ENCODE data around the gene REEP1. TPM values are rescaled to one million over a fixed set of nuclear protein-coding genes. Genes with fewer than 3 reads are reported as not detected.

The REEP1 gene
- total RNA-seq, 2 experiments from 2014 or later, result not detected

GRCh38 chr2:86352727-86353221 is 15.3 kb upstream of the REEP1 start:
- Histone ChIP-seq H3K9me2 (ENCODE audit: insufficient read depth, low read length) (no peaks in the 10 kb centered on the region), H3K27ac (ENCODE audit: low read depth, low read length, poor library complexity, severe bottlenecking) (no peak overlapping the region), H3K79me2 (ENCODE audit: insufficient read depth, low read depth, low read length) (no peaks in the 10 kb centered on the region), H3K4me3 (ENCODE audit: low read depth, low read length, poor library complexity, severe bottlenecking) (no peak overlapping the region), H2AFZ (ENCODE audit: low read length) (no peak overlapping the region), H3K9me3 (ENCODE audit: low read length) (no peaks in the 10 kb centered on the region), H4K20me1 (ENCODE audit: insufficient read depth, low read length) (no peaks in the 10 kb centered on the region), H3K4me1 (ENCODE audit: insufficient read depth, low read length, poor library complexity, severe bottlenecking) (no peaks in the 10 kb centered on the region), H3K36me3 (ENCODE audit: insufficient read depth, low read length) (no peaks in the 10 kb centered on the region), H3K4me2 (ENCODE audit: low read length) (no peak overlapping the region)
- CTCF ChIA-PET (ENCODE audit: unreplicated experiment), result no interaction called here
- DNase-seq (ENCODE audit: low spot score), result no peak
- BruUV-seq (replicated peaks), result no TSS peak
- POLR2A ChIA-PET, result no interaction called here
- intact Hi-C loops (cut with micrococcal nuclease; ENCODE audit: unreplicated experiment), result loop anchor here (5.0 kb wide), 1 partner anchor 60 kb away; no protein-coding TSS in a partner anchor
- no peak for TF ChIP-seq EZH2phosphoT487 (IDR thresholded peaks at IDR 0.05; ENCODE audit: borderline replicate concordance, low read depth, low read length)
- no peak for TF ChIP-seq CTCF (conservative IDR thresholded peaks at IDR 0.05; ENCODE audit: low read length)

- Histone ChIP-seq H4K20me1 (ENCODE audit: insufficient read depth, low read length) (no peaks in the 10 kb centered on the region), H3K79me2 (ENCODE audit: insufficient read depth, low read depth, low read length) (no peaks in the 10 kb centered on the region), H3K9me3 (ENCODE audit: low read length) (no peaks in the 10 kb centered on the region), H3K36me3 (ENCODE audit: insufficient read depth, low read length) (no peaks in the 10 kb centered on the region), H3K4me3 (ENCODE audit: low read depth, low read length, poor library complexity, severe bottlenecking) (no peak overlapping the region), H3K4me2 (ENCODE audit: low read length) (no peak overlapping the region), H2AFZ (ENCODE audit: low read length) (no peak overlapping the region), H3K27ac (ENCODE audit: low read depth, low read length, poor library complexity, severe bottlenecking) (no peak overlapping the region), H3K9me2 (ENCODE audit: insufficient read depth, low read length) (no peaks in the 10 kb centered on the region), H3K4me1 (ENCODE audit: insufficient read depth, low read length, poor library complexity, severe bottlenecking) (no peaks in the 10 kb centered on the region)
- intact Hi-C loops (cut with micrococcal nuclease; ENCODE audit: unreplicated experiment), result loop anchor here (5.0 kb wide), 1 partner anchor 60 kb away; no protein-coding TSS in a partner anchor
- ChIA-PET CTCF (ENCODE audit: unreplicated experiment) (no interaction called here), POLR2A (no interaction called here)
- no peak for TF ChIP-seq EZH2phosphoT487 (IDR thresholded peaks at IDR 0.05; ENCODE audit: borderline replicate concordance, low read depth, low read length)
- no peak for TF ChIP-seq CTCF (conservative IDR thresholded peaks at IDR 0.05; ENCODE audit: low read length)
- DNase-seq (ENCODE audit: low spot score), result no peak
- no TSS peak for BruUV-seq (replicated peaks)
Measured at GRCh38 chr2:86352137-86352726, 14.8 kb upstream of the REEP1 start.

GRCh38 chr2:86350751-86351150 is 13.3 kb upstream of the REEP1 start:
- Histone ChIP-seq H3K27ac (ENCODE audit: low read depth, low read length, poor library complexity, severe bottlenecking) (no peak overlapping the region), H3K4me2 (ENCODE audit: low read length) (no peak overlapping the region), H3K36me3 (ENCODE audit: insufficient read depth, low read length) (no peaks in the 10 kb centered on the region), H3K79me2 (ENCODE audit: insufficient read depth, low read depth, low read length) (no peaks in the 10 kb centered on the region), H3K9me2 (ENCODE audit: insufficient read depth, low read length) (no peaks in the 10 kb centered on the region), H2AFZ (ENCODE audit: low read length) (no peak overlapping the region), H3K4me1 (ENCODE audit: insufficient read depth, low read length, poor library complexity, severe bottlenecking) (no peaks in the 10 kb centered on the region), H3K4me3 (ENCODE audit: low read depth, low read length, poor library complexity, severe bottlenecking) (no peak overlapping the region), H4K20me1 (ENCODE audit: insufficient read depth, low read length) (no peaks in the 10 kb centered on the region), H3K9me3 (ENCODE audit: low read length) (no peaks in the 10 kb centered on the region)
- no peak for DNase-seq (ENCODE audit: low spot score)
- BruUV-seq (replicated peaks), result no TSS peak
- CTCF ChIA-PET (ENCODE audit: unreplicated experiment), result no interaction called here
- intact Hi-C loops (cut with micrococcal nuclease; ENCODE audit: unreplicated experiment), result loop anchor here (5.0 kb wide), 1 partner anchor 58 kb away; no protein-coding TSS in a partner anchor
- TF ChIP-seq CTCF (conservative IDR thresholded peaks at IDR 0.05; ENCODE audit: low read length) (no peak), EZH2phosphoT487 (IDR thresholded peaks at IDR 0.05; ENCODE audit: borderline replicate concordance, low read depth, low read length) (no peak)
- POLR2A ChIA-PET, result interaction anchor here (0.9 kb wide), 1 partner anchor 90 kb away, joined by 3 read pairs; the partner anchor contains the start of gene KDM3A
